ENCODE results near the gene NAALADL2.
"Not testable (repeated sequence)": the region's sequence is repeated elsewhere in the genome, so short reads cannot be mapped to it uniquely, and the experiment has no call there.

Gene NAALADL2

DNA sequence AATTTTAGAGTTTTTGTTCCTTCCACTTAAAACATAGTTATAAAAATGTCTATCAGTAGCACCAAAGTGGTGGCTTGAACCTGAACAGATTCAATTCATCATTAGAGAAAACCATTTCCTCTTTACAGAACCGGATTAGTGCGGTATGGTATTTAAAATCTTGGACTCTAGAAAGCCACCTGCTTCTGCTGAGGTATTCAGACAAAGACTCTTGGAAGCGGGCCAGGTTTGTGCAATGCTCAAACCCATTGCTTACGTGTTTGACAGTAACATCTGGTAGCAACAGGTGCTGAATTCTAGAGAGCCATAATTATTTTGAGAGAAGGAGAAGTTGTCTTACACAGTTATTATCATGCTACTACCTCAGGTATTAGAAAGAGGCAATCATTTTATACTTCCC, 290.5 kb downstream of the NAALADL2 start:
- DNase-seq: peak; percentile 94 to 100 (median 95)

DNA sequence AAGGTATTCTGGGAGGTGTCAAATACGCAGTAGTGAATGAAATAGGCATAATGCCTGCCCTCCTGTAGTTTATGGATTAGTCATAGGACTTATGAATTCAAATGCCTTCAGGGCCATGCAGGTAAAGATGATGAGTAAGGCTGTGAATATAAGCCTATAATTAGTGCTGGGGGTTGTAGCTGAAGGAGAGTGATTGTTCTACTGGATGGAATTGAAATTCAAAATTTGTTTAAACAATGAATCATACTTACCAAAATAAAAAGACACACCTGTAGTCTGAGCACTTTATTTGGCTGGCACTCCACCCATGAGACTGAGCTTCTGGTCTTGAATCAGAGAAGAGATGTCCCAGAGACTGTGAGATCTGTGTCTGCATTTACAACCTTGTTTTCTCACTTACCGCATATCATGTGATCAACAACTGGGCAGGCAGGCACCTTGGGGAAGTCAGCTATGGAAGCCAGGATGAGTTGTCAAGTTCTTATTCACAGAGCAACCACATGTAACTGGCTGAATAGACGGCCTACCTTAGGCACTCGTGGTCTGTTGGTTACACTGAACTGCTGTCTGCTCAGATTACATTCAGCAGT, 291.8 kb downstream of the NAALADL2 start:
- peak; percentile 49 to 96 (median 82) for DNase-seq

DNA sequence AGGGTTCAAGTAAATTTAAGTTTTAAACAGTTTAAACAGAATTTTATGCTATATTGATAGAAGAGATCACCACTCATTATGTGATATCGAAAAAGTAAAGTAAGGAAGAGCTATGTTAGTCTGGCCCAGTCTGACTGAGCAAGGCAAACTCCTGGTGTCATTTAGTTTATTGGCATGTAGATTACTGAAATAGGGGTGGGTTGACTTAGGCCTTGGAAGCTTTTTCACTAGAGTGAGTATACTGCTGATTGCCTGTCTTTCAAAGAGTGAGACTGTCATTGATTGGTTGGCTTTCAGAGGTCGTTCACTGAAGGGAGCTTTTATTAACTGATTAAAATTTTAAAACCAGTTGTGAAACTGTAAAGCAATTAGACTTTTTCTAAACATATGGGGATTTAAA, 294.5 kb downstream of the NAALADL2 start:
- DNase-seq: no peak

DNA sequence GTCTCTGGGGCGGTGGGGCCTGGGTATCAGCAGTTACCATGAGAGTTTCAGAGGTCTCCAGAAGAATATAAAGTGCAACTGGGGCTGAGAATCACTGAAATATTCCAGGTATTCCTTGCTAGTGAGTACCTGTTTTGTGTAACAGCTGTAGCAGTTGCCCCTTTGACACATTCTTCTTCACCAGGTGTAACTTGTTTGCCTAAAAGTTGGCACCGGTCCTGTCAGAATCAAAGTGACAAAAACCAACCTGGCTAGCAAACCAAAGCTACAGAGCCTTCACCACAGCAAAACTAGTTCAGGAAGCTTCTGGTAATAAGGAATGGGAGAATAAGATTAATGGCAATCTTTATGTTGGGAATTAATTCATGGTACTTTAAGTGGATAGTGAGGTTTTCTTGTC, 296.0 kb downstream of the NAALADL2 start:
- DNase-seq: no peak

DNA sequence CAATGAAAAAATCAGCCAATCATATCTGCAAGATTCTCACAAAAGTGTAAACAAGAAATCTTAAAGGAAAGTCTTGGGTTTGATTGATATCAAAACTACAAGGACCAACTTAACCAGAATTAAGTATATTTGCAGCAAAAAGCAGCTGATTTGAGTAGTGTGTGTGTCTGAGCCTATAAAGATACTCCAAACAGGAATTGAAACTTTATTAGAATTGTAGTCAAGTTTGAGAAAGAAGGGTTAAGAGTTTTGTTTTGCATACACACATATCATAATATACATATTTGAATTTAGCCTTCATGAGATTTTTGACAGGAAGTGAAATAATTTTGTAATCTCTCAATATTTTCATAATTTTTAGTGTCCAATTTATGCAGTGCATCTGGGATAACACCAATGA, 300.1 kb downstream of the NAALADL2 start:
- no peak for DNase-seq

DNA sequence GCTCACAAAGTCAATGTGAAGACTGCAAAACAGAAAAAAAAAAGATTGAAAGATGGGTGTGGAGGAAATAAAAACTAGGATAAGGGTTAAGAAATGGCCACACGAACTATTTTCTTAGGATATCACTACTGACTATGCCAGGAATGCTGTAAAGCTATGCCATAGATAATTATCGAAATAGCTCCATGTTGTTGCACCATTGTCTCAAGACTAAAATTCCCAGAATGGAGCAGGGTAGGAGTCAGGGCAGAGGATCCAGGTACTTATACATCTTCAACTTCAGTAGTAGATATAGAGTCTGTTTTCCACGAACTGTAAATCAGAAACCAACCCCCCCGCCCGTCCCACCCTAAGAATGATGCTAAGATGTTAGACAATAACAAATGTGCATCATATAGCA, 302.2 kb downstream of the NAALADL2 start:
- no peak for DNase-seq

DNA sequence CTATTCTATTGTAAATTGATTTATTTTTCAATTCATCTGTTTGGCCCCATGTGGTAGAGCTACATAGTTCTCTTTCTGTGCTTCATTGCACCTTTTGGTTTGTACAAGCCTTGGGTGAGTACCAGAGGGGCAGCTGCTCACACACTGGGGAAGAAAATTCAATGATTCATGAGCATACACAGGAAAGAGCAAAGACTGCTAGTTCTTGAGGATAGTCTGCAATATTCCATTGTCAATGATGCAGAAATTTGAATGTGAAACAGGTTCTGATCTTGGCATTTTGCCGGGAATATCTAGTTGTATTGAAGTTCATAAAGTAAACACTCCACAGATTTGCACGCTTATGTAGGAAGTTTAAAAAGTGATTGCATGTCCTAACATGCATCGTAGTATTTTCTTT, 304.6 kb downstream of the NAALADL2 start:
- peak; percentile 23 to 94 (median 74) for DNase-seq

DNA sequence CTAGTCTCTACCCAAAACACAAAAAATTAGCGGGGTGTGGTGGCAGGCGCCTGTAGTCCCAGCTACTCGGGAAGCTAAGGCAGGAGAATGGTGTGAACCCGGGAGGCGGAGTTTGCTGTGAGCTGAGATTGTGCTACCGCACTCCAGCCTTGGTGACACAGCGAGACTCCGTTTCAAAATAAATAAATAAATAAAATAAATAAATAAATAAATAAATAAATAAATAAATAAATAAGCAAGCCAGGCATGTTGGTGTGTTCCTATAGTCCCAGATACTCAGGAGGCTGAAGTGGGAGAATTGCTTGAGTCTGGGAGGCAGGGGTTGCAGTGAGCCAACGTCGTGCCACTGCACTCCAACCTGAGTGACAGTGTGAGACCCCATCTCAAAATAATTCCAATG, 314.0 kb downstream of the NAALADL2 start:
- not testable (repeated sequence) for DNase-seq

DNA sequence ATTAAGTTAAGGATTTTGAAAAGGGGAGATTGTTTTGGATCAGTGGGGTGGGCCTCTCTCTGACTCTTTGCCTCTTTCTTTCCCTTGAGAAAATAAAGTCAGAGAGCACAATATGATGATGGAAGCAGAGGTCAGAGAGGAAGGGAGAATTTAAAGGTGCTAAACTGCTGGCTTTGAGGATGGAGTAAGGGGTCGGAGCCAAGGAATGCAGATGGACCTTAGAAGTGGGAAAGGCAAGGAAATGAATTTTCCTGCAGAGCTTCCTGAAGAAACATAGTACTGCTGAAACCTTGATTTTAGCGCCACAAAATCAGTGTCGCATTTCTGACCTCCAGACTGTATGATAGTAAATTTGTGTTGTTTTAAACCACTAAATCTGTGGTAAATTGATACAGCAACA, 317.4 kb downstream of the NAALADL2 start:
- no peak for DNase-seq

DNA sequence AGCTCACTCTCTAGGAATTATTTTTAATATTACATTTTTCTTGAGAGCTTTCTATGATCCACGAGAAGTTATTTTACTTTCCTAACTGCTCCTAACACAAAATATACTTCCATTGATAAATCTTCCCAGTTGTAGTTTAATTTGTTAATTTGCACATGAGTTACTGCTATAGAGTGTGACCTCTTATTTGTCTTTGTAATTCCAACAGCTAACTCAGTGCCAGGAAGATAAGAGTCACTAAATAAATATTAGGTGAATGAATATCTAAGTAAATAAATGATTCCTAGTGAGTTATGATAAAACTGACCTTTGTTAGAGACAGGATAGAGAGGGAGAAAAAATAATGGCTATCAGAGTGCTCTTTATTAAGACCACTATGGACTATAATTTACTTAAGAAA, 319.9 kb downstream of the NAALADL2 start:
- DNase-seq: peak in 1 of 3 experiments; percentile 23

DNA sequence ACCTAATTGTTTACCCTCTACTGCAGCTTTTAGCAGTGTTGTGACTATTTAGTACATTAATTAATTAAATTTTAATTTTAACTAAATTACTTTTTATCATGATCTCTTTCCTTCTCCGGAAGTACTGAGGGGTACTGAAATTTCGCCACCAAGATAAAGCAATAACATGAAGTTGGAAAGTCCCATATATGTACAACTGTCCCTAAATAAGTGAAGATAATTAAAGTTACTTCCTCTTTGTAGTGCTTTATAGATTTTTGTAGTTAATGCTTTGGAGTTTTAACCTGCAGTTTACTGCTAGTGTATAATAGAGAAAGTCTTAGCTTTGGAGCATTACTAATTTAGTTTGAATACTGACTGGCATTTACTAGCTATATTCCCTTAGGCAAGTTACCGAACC, 325.3 kb downstream of the NAALADL2 start:
- no peak for DNase-seq

DNA sequence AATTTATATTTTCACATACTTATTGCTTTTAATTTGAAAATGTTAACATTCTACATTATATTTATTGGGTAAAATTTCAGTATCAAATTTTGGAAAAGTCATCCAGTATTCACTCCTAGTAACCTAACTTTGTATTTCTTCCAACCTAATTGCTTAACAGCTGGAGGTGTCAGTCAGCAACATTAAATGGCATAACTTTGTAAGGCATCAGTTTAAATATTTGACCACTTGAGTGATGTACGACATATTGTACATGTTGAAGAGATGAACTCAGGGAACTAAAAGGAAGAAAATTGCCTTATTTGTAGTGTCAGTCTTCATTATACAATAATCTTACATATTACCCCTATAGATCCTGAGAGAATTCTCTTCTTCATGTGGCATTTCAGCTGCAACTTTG, 326.8 kb downstream of the NAALADL2 start:
- peak in 1 of 3 experiments; percentile 13 for DNase-seq

DNA sequence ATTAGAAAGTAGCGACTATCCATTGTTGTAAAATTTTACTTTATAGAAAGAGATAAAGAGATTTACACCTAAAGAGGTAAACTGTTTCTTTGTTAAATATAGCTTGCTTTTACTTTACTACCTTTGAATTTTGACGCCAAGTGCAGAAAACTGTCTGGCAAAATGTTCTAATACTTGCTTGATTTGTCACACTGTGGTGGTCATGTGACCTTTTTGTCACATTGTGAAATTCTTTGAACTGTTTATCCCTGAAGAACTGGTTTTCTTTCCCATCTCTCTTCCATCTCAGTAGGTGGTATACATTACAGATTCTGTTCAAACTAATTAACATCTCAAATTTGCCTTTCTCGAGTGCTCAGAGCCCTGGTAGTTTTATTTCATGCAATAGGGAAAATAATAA, 327.4 kb downstream of the NAALADL2 start:
- DNase-seq: peak in 1 of 3 experiments; percentile 38

DNA sequence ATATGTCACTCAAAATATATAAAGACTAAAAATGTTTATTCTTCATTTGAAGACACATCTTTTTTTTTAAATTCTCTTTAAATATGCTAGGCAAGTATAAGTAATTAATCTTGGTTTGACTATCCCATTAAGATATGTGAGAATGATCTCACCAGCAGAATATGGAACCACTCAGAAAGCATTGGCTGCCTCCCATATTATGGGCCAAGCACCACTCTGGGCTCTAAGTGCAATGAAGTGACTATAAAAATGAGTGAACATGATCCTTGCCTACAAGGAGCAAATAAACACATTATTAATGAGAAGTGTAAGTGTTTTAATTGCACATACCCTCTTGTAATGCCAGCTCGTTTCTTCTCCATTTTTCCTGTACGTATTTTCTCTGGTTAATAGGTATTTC, 328.5 kb downstream of the NAALADL2 start:
- DNase-seq: peak in 2 of 3 experiments; percentile 70 to 89

DNA sequence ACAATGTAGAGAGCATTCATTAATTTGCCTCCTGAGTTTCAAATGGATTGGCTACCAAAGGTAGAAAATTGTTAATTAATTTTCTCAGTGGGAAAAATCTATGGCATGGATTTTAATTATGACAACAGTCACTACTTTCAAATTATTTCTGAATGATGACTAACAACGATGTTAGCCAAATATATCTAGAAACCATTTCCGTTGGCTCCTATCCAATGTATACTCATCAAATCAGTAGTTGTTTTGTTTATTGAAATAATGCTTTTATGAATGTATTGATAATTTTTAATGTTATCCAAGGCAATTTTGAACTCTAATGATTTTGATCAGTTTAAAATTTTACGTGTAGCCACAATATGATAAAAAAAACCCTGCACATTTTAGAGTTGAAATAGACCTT, 333.4 kb downstream of the NAALADL2 start:
- DNase-seq: peak in 1 of 3 experiments; percentile 23

DNA sequence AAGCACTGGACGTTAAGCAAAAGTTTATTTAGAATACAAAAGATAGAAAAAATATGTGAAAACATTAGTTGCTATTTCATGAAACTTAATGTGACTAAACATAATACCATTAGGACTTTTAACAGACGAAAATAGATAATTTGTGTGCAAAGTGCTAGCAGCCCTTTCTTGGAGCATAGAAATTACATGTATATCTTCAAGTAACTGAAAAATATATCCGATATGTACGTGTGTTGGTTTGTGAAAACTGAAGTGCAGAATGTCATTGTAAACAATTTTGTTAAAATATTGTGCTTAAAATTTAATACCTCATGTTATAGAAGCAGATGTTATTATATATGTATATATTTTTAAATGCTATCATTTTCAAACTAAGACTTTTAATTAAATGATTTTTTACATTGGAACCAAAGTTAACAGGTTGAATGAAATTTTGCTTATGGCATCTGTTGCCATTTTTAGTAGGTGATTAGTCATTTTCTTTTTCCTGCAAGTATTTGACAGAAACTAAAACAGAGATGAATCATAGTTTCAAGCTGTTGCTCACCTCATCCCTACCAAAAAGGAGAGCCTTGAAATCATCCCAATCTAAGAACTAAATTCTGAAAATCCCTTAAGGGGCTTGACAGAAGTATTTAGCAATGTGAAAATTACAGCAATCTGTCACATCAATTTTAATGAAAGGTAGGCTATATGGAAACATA, 334.8 kb downstream of the NAALADL2 start:
- DNase-seq: no peak

DNA sequence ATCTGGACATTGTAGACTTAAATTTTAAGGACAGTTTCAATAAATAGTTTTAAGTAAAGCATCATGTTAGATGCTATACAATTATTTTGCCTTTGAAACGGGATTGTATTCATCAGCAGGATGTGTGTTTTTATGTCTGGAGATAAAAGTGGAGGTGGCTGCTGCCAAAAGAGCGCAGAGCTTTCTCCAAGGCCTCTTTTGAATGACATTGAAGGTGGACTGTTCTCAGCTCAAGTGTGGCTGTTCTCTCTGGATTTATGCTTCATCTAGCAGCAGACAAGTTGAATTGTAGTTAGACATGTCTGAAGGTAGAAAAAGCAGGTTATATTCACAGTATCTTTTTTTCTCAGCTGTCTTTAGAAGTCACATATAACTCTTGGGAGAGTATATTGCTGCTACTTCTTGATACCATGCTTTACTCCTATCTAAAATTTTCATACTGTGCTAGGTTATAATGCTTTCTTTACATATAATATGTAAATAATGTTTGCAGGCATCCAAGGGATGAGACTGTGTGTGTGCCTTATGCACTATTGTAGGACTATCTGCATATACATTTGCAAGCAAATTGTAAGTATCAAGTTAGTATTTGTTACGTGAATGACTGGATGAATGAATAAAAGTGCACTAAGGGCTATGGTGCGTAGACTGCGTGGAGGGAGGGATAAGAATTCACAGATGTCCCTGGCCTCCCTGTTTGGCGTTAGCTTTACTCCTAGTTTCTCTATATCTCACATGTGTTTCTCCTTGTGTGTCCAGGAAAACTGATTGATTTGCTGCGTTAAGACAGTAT, 340.1 kb downstream of the NAALADL2 start:
- no peak for DNase-seq

DNA sequence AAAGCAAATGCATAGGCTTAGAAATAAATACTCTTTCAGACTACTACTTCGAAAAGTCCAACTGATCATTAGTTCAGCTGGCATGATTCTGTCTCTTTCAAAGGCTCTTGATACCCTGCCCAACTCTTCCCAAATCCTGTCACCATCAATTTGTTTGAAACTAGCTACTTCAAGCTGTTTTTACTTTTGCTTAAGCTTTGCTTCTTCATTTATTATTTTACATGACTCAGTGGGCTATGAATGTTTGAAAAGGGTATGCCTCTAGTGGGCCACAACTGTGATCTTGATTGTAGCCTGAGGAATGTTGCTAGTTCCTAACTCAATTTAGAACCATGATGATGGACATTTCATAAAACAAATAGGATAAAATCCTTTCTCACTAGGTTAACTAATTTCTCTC, 340.8 kb downstream of the NAALADL2 start:
- no peak for DNase-seq

DNA sequence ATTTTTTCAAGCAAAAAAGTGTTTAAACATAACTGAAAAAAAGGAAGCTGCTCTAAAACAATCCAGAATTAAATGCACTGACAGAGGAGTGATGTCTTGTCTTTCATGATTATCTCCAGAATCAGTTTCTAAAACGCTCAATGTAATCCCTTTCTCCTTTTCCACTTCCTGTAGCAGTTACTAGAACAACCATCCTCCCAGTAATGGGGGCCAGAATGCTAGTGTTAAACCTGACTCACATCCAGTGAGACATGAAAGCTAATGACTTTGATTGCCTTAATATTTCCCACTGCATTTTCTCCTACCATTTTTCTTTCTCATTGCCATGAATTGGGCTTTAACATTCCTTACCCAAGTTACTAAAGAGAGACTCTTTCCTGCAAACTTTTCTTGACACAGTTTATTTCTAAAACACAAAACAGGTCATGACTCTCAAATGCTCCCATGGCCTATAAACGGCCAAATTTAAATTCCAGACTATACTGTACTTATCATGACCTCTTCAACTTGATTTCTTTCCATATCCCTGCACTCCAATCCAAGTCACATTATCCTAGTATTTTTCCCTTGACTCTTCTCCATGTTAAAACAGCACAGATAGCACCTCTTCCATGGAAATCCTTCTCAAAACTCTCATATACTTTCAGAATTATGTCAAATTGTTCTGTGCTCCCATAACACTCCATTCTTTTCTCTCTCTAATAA, 341.4 kb downstream of the NAALADL2 start:
- no peak for DNase-seq

DNA sequence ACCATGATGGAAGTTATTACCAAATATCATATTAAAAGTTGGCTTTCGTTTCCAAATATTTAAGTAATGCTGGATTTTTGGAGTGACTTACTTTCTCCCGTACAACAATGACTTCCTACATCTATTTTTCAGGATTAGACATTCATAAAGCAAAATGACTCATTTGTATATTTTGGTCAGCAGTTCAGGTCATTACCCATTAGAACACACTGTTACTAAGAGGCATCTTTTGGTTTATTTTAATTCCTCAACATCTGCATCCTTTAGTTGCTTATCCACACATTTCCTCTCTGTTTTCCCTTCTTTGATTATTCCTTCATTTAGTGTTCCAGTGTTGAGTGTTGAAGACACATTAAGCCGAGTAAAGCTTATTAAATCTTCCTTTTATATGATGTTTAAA, 348.2 kb downstream of the NAALADL2 start:
- DNase-seq: no peak

DNA sequence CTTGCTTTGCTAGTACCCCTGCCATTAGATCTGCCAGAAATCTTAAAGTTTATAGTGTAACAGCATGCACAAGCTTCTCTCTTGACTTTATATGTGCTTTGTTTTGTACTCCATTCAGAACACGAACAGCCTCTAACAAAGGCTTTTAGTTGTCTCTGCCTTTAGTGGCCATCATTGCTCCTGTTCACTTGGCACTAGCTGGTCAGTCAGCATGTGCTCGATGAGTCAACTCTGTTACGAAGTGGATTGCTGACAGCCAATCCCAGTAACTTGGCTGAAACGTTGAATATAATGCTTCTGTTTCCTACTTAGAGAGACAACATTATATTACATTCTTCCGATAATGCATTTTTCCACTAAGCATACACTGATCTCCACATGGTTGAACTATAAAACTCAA, 349.2 kb downstream of the NAALADL2 start:
- no peak for DNase-seq

DNA sequence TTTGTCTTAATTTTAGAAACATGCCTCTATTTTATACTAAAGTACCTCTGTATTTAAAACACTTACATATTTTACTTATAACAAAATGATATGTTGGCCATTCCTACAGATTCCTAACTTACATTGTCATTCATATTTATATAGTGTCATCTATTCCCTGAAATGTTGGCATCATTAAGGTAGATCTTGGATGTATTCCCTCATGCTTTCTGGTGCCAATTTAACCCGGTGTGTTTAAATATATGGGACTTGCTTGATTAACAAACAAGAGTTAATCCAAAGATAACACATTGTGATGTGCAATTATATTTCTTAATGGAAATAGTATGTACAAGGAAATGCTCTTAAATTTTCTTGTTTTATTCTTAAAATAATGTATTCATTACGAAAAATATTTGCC, 352.3 kb downstream of the NAALADL2 start:
- no peak for DNase-seq

DNA sequence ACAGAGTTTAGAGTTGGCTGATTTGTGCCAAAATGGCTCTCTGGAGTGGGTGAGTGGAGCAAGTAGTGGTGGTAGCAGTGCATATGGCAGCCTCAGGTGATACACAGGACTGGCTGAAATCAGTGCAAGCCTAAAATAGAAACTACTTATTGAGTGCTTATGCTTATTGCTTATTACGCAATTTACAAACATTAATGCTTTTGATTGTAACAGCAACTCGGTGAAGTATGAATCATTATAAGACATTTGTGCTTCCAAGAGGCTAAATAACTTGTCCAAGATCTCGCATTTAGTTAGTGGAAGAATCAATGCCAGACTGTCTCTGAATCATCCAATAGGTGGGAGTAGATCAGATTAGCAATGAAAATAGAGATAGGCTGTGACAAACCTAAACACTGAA, 353.8 kb downstream of the NAALADL2 start:
- DNase-seq: no peak

Data from NCI-H1417 (cell line).